Stimulated activated CD4-positive, alpha-beta T cell treated with anti-CD3 and anti-CD28 coated beads, Interleukin-15, amount 100 ng/mL, for 24 hours (primary cell): ENCODE measurements around the gene MGST2.
"Not testable (repeated sequence)": the region's sequence is repeated elsewhere in the genome, so short reads cannot be mapped to it uniquely, and the experiment has no call there.

Source experiments
- DNase-seq: peaks from one replicate; pipeline ENCODE4 v3.0.0-alpha.2; 2020

Gene MGST2

DNA sequence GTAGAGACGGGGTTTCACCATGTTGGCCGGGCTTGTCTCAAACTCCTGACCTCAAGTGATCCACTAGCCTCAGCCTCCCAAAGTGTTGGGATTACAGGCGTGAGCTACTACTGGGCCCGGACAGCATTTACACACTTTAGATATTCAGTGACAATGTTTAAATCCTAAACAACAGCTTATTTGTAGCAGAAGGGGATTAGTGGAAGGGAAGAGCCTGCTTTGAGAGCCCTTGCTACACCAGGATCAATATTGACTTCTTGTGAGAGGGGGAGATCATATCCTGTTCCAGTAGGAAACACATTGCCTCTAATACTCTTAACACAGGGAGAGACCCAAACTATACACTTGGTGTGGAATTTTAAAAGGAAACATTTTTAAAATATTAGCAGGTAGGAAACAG is 7.1 kb downstream of the MGST2 start:
- DNase-seq = no peak

- DNase-seq = no peak
These were observed 9.4 kb downstream of the MGST2 start for GRCh38 chr4:139674875-139675550.

DNA sequence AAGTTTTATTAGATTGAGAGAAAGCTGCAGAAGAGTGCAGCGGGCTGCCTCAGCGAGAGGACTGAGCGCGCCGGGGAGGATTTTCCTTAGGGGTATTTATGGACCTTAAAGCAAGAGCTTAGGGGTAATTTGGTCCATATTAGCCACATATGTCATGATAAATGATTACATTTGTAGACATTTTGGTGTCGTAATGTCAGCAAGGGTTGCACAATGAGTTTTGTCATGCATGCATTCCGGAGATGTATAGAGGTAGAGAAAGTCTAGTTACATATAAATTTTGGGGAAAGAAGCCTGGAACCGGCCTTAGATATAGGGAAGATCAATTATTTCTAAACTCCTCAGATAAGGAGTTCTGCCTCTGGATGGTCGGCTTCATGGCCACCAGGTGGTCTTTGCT is 10.0 kb downstream of the MGST2 start:
- DNase-seq = no peak

DNA sequence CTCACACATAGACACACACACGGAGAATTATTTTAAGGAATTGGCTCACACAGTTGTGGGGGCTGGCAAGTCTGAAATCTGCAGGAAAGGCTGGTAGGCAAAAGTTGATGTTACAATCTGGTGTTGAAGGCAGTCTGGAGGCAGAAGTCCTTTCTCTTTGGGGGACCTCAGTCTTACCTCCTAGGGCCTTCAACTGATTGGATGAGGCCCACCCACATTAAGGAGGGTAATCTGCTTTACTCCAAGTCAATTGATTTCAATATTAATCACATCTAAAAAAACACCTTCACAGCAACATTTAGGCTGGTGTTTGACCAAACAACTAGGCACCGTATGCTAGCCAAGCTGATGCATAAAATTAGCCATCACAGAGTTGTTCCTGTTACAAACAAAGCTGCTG is 10.7 kb downstream of the MGST2 start:
- no peak for DNase-seq

DNA sequence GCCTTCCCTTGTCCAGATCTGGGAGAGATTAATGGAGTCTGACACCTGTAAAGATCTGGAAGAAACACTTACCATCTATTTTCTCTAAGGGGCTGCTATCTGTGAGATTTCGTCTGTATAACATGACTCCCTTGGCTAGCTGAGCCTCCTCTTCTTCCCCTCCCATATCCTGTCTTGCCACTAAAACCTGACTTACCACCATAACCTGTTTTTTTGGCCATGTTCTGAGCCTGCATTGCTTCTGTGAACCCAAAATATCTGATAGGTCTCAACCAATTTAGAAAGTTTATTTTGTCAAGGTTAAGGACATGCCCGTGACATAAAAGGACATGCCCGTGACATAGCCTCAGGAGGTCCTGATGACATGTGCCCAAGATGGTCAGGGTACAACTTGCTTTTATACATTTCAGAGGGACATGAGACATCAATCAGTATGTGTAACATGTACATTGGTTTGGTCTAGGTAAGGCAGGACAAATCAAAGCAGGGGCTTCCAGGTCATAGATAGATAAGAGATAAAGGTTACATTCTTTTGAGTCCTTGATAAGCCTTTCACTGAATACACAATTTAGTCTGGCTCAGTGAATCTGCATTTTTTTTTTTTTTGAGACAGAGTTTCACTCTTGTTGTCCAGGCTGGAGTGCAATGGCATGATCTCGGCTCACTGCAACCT is 11.4 kb downstream of the MGST2 start:
- no peak for DNase-seq

- DNase-seq = no peak
These were observed 16.7 kb downstream of the MGST2 start for GRCh38 chr4:139682309-139682708.

DNA sequence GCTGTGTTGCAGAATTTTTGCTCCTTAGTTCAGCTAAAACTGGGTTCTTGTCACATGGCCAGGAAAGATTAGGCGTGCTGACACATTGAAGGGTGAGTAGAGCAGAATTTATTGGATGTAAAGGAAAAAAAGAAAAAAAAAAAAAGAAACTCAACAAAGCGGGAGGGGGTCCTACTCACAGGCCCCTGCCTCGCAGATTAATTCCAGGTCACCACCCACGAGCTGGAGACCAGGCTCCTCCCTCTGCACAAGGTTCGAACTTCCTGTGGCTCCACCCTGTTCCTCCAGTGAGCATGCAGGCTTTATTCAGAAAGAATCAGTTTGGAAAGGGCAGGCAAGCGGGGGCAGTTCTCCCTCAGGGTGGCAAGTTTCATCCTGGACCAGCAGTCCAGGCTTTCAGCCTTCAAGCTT is 17.1 kb downstream of the MGST2 start:
- no peak for DNase-seq

DNA sequence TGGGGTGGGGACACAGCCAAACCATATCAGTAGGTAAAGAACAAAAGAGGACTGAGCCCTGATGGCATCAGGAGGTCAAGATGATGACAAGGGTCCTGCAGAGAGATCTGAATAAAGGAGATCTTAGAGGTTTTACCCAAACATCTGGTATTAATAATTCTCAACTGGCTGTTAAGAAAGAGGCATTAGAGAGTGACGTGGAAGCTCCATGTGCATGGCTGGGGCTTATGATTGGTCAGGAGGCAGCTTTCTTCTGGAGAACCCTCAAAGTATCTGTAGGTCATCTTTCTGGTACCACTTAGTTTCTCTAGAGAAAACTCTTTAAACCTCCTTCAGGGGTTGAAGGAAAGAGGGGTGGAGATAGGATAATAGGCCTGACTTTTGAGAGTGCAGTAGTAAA is 18.7 kb downstream of the MGST2 start:
- DNase-seq = no peak

GRCh38 chr4:139685180-139685579 is 19.6 kb downstream of the MGST2 start:
- DNase-seq = no peak

GRCh38 chr4:139686130-139686529 is 20.5 kb downstream of the MGST2 start:
- DNase-seq = no peak

DNA sequence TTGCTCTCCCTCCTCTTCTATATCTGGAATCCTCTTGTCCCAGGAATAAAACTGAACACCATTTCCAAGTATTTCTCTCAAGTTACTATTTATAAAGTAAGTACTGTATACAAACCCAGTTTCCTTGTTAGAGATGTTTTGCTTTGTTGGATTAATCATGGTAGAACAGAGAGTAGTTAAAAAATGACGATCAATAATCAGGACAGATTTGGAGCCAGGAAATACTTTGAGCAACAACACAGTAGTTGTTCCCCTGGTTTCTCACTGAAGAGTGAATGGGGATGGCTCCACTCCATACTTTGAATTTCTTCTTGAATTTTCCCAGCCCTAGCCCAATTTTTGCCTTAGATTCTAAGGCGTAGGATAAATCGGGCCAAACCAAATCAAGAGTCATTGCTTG is 21.4 kb downstream of the MGST2 start:
- no peak for DNase-seq

- DNase-seq = no peak
These were observed 23.6 kb downstream of the MGST2 start for GRCh38 chr4:139689093-139689722.

GRCh38 chr4:139690419-139690818 is 24.8 kb downstream of the MGST2 start:
- DNase-seq = no peak

DNA sequence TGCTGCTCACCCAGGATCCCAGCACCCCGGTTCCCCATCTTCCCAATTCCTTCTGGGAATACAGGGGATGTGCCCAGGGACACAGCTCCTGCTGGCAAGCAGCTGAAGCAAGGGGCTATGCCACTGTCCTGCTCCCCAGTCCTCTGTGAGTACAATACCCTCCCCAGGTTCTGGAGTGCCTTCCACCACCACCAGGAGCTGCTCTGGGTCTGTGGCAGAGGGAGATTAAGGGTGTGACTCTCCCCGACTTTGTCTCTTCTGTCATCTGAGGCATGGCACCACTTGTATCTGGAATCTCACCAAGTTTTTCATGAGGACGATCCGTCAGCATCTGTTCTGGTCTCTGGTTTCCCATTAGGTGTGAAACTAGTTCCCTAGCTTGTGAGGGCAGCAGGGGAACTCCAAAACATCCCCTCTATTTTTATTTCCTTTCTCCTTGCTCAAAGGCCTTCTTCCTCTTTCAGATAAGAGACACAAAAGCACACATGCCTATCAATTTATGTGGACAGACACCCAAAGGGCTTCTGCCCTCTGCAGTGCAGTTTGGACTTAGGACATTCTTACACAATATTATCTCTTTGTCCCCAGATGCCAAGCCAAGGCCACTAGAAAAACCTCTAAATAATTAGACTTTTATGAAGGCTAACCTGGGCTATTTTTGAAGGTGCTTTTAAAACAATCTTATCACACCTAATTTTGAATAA is 26.8 kb downstream of the MGST2 start:
- no peak for DNase-seq

DNA sequence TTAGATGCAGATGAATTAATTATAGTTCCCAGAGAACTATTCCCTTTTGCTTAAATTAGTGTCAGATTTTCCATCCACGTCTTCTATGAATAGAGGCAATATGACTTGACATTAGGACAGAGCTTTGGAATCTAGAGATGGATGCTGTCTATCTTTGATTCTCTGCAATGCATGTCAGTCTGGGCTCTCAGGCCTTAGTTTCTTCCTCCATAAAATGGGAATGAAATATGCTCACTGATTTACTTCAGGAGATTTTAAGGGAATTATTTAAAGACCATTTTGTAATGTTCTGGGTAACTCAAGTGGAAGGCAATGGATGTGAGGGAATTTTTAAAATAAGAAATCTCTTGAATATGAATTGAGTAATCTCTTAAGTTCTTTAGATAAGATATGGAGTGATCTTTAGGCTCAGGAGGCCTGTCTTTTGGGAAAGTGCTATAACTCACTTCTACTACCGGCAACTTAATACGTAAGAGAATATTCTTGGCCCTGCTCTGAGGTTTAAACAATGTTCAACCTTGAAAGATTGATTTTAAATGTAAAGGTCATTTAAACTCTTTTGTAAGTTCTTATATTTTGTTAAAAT is 29.0 kb downstream of the MGST2 start:
- no peak for DNase-seq

GRCh38 chr4:139696491-139696890 is 30.9 kb downstream of the MGST2 start:
- no peak for DNase-seq

- DNase-seq = not testable (repeated sequence)
These were observed 32.7 kb downstream of the MGST2 start for GRCh38 chr4:139698167-139698925.

DNA sequence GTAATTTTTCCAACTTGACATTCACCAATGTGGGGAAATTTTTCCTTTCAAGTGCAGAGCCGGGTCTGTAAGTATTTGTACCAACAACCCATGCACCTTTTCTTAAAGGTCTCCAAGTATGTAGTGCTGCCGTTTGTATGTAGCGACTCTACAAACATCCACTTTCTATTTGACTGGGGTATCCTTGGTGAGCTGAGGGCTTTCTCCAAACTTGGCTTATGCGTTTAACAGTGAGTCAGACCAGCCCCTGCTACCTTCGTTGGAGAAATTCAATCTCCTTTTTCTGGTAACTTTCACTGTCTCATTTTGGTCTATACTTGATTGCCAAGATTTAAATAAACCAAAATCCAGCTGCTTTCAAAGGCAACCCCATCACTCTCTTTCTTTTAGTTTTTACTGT is 34.9 kb downstream of the MGST2 start:
- DNase-seq = no peak

DNA sequence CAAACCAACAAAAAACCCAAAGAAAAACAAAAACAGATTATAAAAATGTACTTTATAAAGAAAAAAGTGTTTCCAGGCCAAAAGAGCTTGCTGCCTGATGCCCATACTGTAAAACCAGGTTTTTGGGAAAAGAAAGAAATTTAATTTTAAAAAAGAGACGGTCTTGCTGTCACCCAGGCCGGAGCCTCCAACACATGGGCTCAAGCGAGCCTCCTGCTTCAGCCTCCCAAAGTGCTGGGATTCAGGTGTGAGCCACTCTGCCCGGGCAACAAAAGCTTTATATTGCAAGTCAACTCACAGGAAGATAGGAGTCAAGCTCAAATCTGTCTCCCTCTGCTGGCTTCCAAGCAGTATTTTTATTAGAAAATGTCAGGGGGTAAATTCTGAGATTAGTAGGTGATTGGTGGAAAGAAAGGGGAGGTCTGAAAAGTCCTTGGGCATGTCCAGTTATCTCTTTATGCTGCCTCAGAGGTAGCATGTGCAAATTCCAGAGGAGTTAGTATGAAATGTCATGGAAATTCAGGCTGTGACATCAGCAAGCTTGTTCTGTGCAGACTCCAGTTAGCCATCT is 39.4 kb downstream of the MGST2 start:
- DNase-seq = no peak

DNA sequence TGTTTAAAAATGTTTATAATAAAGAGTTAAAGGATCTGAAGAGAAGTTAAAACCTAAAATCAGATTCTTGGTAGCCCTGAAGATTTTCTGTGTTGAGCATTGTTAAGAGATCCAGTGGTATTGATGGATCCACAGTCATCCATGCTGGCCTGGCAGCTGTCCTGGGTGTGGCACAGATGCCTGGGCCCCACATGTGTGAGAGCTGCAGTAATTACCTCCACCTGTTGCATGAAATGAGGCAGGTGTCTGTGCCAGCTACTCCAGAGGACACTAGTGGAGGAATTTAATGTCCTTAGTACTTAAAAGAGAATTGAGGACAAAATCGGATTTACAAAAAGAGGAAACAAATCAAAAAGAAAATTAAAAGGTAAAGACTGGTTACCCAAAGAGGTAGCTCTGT is 44.0 kb downstream of the MGST2 start:
- no peak for DNase-seq

DNA sequence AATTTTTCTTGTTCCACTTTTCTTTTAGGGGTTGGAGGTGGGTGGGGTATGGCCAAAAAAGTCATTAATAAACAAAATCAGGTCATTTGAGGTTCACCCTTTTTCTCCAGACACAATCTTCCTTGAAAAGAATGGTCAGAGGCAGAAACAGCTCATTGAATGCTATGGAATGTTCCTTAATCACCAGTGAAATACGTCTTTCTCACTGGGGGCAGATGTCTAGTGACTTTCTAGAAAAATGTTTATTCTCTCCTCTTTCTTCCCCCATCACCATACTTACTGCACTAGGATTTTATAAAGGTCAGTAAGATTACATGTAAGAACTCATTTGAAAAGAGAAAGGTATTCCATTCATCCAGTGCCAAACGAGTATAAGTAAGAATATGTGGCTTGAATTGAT is 44.5 kb downstream of the MGST2 start:
- DNase-seq = no peak

GRCh38 chr4:139711461-139711860 is 45.8 kb downstream of the MGST2 start:
- no peak for DNase-seq
